ENCODE results near the gene CCDC24. TPM values are rescaled to one million over a fixed set of nuclear protein-coding genes. Genes with fewer than 3 reads are reported as not detected.
A peak's percentile ranks its signal among the peaks of the same experiment; 100 is the strongest.

CCDC24 gene
- total and polyA plus RNA-seq, 2 of the 13 experiments (the other 11 are each of a cell fraction or from before 2014, with no cell fraction given): 1.4 to 2.9 TPM

- TF ChIP-seq HMGXB4 (CRISPR knock-in tag; IDR thresholded peaks at IDR 0.05; ENCODE audit: borderline replicate concordance in 1 of 2, low read depth in 1 of 2): no peak; a peak in 1 of 4 replicates
- TF ChIP-seq RARG (CRISPR knock-in tag; IDR thresholded peaks at IDR 0.05; ENCODE audit: low read depth): no peak
- no peak for TF ChIP-seq ZNF282 (IDR thresholded peaks at IDR 0.05; ENCODE audit: partially characterized antibody)
- peak; percentile 36; the same call in 1 of the 2 replicates for TF ChIP-seq MEF2D (CRISPR knock-in tag; IDR thresholded peaks at IDR 0.05)
- TF ChIP-seq ZIK1 (CRISPR knock-in tag; IDR thresholded peaks at IDR 0.05; ENCODE audit: borderline replicate concordance, low read depth): no peak; the same call in 1 of the 2 replicates
- no peak for TF ChIP-seq TP53 (CRISPR knock-in tag; conservative IDR thresholded peaks at IDR 0.05)
- no peak for TF ChIP-seq ZNF496 (CRISPR knock-in tag; IDR thresholded peaks at IDR 0.05; ENCODE audit: insufficient replicate concordance)
- 0 out of 2 replicates have a peak, but pooled peaks have one; percentile 83 for TF ChIP-seq IRF9 (CRISPR knock-in tag; IDR thresholded peaks at IDR 0.05; ENCODE audit: borderline replicate concordance)
- TF ChIP-seq SIX4 (CRISPR knock-in tag; IDR thresholded peaks at IDR 0.05): no peak
- TF ChIP-seq, protein P1, sequence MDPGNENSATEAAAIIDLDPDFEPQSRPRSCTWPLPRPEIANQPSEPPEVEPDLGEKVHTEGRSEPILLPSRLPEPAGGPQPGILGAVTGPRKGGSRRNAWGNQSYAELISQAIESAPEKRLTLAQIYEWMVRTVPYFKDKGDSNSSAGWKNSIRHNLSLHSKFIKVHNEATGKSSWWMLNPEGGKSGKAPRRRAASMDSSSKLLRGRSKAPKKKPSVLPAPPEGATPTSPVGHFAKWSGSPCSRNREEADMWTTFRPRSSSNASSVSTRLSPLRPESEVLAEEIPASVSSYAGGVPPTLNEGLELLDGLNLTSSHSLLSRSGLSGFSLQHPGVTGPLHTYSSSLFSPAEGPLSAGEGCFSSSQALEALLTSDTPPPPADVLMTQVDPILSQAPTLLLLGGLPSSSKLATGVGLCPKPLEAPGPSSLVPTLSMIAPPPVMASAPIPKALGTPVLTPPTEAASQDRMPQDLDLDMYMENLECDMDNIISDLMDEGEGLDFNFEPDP (CRISPR knock-in tag; conservative IDR thresholded peaks at IDR 0.05): no peak
- TF ChIP-seq, protein P2, sequence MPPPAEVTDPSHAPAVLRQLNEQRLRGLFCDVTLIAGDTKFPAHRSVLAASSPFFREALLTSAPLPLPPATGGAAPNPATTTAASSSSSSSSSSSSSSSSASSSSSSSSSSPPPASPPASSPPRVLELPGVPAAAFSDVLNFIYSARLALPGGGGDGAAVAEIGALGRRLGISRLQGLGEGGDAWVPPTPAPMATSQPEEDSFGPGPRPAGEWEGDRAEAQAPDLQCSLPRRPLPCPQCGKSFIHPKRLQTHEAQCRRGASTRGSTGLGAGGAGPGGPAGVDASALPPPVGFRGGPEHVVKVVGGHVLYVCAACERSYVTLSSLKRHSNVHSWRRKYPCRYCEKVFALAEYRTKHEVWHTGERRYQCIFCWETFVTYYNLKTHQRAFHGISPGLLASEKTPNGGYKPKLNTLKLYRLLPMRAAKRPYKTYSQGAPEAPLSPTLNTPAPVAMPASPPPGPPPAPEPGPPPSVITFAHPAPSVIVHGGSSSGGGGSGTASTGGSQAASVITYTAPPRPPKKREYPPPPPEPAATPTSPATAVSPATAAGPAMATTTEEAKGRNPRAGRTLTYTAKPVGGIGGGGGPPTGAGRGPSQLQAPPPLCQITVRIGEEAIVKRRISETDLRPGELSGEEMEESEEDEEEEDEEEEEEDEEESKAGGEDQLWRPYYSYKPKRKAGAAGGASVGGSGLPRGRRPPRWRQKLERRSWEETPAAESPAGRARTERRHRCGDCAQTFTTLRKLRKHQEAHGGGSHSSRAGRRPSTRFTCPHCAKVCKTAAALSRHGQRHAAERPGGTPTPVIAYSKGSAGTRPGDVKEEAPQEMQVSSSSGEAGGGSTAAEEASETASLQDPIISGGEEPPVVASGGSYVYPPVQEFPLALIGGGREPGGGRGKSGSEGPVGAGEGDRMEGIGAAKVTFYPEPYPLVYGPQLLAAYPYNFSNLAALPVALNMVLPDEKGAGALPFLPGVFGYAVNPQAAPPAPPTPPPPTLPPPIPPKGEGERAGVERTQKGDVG (CRISPR knock-in tag; IDR thresholded peaks at IDR 0.05; ENCODE audit: borderline replicate concordance): no peak
- TF ChIP-seq, protein P3, sequence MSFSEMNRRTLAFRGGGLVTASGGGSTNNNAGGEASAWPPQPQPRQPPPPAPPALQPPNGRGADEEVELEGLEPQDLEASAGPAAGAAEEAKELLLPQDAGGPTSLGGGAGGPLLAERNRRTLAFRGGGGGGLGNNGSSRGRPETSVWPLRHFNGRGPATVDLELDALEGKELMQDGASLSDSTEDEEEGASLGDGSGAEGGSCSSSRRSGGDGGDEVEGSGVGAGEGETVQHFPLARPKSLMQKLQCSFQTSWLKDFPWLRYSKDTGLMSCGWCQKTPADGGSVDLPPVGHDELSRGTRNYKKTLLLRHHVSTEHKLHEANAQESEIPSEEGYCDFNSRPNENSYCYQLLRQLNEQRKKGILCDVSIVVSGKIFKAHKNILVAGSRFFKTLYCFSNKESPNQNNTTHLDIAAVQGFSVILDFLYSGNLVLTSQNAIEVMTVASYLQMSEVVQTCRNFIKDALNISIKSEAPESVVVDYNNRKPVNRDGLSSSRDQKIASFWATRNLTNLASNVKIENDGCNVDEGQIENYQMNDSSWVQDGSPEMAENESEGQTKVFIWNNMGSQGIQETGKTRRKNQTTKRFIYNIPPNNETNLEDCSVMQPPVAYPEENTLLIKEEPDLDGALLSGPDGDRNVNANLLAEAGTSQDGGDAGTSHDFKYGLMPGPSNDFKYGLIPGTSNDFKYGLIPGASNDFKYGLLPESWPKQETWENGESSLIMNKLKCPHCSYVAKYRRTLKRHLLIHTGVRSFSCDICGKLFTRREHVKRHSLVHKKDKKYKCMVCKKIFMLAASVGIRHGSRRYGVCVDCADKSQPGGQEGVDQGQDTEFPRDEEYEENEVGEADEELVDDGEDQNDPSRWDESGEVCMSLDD (CRISPR knock-in tag; IDR thresholded peaks at IDR 0.05; ENCODE audit: borderline replicate concordance): no peak
- TF ChIP-seq ZNF44 (CRISPR knock-in tag; IDR thresholded peaks at IDR 0.05): no peak
- TF ChIP-seq SCMH1 (CRISPR knock-in tag; IDR thresholded peaks at IDR 0.05; ENCODE audit: borderline replicate concordance): no peak
- TF ChIP-seq PPARG (CRISPR knock-in tag; conservative IDR thresholded peaks at IDR 0.05): 0 out of 2 replicates have a peak, but pooled peaks have one; percentile 36
- TF ChIP-seq ZNF510 (CRISPR knock-in tag; IDR thresholded peaks at IDR 0.05; ENCODE audit: low read depth): no peak
- 0 out of 2 replicates have a peak, but pooled peaks have one; percentile 7 for TF ChIP-seq RARA (CRISPR knock-in tag; IDR thresholded peaks at IDR 0.05)
Observed at GRCh38 chr1:43978551-43979260, 12.7 kb upstream of the CCDC24 start, which contains the start of gene B4GALT2 (continued).

Data from HepG2 (cell line).